ENCODE data around the gene RCC1. TPM values are rescaled to one million over a fixed set of nuclear protein-coding genes. Genes with fewer than 3 reads are reported as not detected.

RCC1 gene
- total and polyA plus RNA-seq, 2 experiments from 2014 or later, result 36.9 to 97.4 TPM

DNA sequence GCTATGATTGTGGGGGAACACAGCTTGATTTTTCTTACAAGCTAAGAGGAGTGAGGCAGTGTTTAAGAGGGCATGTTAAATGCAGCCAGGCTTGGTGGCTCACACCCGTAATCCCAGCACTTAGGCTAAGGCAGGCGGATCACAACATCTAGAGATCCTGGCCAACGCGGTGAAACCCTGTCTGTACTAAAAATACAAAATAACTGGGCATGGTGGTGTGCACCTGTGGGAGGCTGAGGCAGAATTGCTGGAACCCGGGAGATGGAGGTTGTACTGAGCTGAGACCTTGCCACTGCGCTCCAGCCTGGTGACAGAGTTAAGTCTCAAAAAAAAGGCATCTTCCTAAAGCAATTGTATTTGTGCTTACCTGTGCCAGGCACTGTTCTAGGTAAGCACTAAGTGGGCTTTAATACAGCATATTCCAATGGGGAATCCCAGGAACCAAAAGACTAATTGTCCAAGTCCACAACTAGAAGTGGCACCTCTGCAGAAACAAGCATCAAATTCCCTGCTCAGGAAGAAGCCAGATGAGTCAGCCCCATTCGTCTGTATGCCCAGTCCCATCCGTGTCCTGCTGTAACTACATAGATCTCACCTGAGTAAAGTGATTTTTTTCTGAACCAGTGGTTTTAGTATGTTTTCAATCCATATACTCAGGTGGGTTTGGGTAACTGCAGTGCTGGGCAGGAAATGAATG is 4.6 kb downstream of the RCC1 start:
- H3K4me3 ChIP-seq, result peak overlapping the region; percentile 86
- peaks cover 99% of the 10 kb centered on the region for H3K27me3 Mint-ChIP-seq (ENCODE audit: insufficient read depth, low read depth, poor library complexity)
- TF ChIP-seq NANOG (IDR thresholded peaks at IDR 0.05; ENCODE audit: borderline replicate concordance) (peak; percentile 26; the same call in 1 of the 2 replicates), ZNF462 (CRISPR knock-in tag; IDR thresholded peaks at IDR 0.05) (peak; percentile 1; the same call in 1 of the 2 replicates), JUNB (IDR thresholded peaks at IDR 0.05; ENCODE audit: unreplicated experiment) (no peak), ZNF331 (CRISPR knock-in tag; IDR thresholded peaks at IDR 0.05; ENCODE audit: low read depth) (no peak), POLR2AphosphoS5 (IDR thresholded peaks at IDR 0.05; ENCODE audit: low read depth) (peak; percentile 16), STAT1 (IDR thresholded peaks at IDR 0.05; ENCODE audit: unreplicated experiment) (no peak), ZNF114 (CRISPR knock-in tag; IDR thresholded peaks at IDR 0.05) (no peak)
- TF ChIP-seq, protein P1, sequence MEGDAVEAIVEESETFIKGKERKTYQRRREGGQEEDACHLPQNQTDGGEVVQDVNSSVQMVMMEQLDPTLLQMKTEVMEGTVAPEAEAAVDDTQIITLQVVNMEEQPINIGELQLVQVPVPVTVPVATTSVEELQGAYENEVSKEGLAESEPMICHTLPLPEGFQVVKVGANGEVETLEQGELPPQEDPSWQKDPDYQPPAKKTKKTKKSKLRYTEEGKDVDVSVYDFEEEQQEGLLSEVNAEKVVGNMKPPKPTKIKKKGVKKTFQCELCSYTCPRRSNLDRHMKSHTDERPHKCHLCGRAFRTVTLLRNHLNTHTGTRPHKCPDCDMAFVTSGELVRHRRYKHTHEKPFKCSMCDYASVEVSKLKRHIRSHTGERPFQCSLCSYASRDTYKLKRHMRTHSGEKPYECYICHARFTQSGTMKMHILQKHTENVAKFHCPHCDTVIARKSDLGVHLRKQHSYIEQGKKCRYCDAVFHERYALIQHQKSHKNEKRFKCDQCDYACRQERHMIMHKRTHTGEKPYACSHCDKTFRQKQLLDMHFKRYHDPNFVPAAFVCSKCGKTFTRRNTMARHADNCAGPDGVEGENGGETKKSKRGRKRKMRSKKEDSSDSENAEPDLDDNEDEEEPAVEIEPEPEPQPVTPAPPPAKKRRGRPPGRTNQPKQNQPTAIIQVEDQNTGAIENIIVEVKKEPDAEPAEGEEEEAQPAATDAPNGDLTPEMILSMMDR (conservative IDR thresholded peaks at IDR 0.05; ENCODE audit: low read depth in 2 of 2), result no peak
- peaks cover 71% of the 10 kb centered on the region; the same call in 2 of the 3 replicates for H3K9me3 Mint-ChIP-seq
- peak overlapping the region; percentile 98 for H3K27ac Mint-ChIP-seq
- peaks cover 22% of the 10 kb centered on the region for H3K4me1 ChIP-seq (ENCODE audit: insufficient read depth)
- H4K20me1 ChIP-seq (replicated peaks; ENCODE audit: insufficient read depth), result peaks cover 7% of the 10 kb centered on the region
- H3K79me2 ChIP-seq (replicated peaks; ENCODE audit: insufficient read depth), result peaks cover 30% of the 10 kb centered on the region
- H3K27me3 ChIP-seq (ENCODE audit: insufficient read depth), result no peaks in the 10 kb centered on the region
- peaks cover 92% of the 10 kb centered on the region for H3K36me3 Mint-ChIP-seq (ENCODE audit: low read depth)
- peaks cover 80% of the 10 kb centered on the region for H3F3A ChIP-seq (replicated peaks; ENCODE audit: low read depth)
- H3K4me1 Mint-ChIP-seq, result peaks cover 22% of the 10 kb centered on the region
- peaks cover 53% of the 10 kb centered on the region for H3K36me3 ChIP-seq (ENCODE audit: insufficient read depth)
- H2AFZ ChIP-seq, result no peak overlapping the region
- H3K27ac ChIP-seq (ENCODE audit: low read depth), result peak overlapping the region; percentile 100
- ATAC-seq (peak; percentile 1), DNase-seq (ENCODE audit: low spot score) (no peak)
- H3K4me2 ChIP-seq, result peak overlapping the region; percentile 99; the same call in 1 of the 2 replicates
- H3K4me3 Mint-ChIP-seq, result peak overlapping the region; percentile 98
- H3K9me2 ChIP-seq (ENCODE audit: insufficient read depth), result no peaks in the 10 kb centered on the region

All from GM23338 (cell line).